Esophagus squamous epithelium (tissue), 4 donors: ENCODE measurements around the gene SORCS1.

Experiments used
- CTCF ChIP-seq, 6 experiments: fragments of 450-650 bp in 4 of 6; fragments of 200-600 bp in 2 of 6; sonication (generic) in 2 of 6; IDR thresholded peaks; one replicate each; pipeline ENCODE4 v1.5.1; 2016 to 2019; ENCODE audit warnings: antibody characterized with exemption in 6 of 6, mild to moderate bottlenecking in 4 of 6, moderate library complexity in 4 of 6
- POLR2A ChIP-seq, 4 donors: fragments of 450-650 bp; IDR thresholded peaks; one replicate each; pipeline ENCODE4 v1.6.1; 2017; ENCODE audit warnings: antibody characterized with exemption in 4 of 4, mild to moderate bottlenecking in 4 of 4, moderate library complexity in 3 of 4

- no peak for TF ChIP-seq CTCF (IDR thresholded peaks at IDR 0.05)
- no peak for TF ChIP-seq POLR2A (IDR thresholded peaks at IDR 0.05)
Measured at GRCh38 chr10:106734220-106734619, 430.3 kb downstream of the SORCS1 start.
